NCI-H187 (cell line): Measurements from ENCODE around the gene DCP1B.

Experiments used
- DNase-seq, 2 experiments: peaks; one replicate each; lab custom pipeline; 2025; lab: John Stamatoyannopoulos, UW

Gene DCP1B

DNA sequence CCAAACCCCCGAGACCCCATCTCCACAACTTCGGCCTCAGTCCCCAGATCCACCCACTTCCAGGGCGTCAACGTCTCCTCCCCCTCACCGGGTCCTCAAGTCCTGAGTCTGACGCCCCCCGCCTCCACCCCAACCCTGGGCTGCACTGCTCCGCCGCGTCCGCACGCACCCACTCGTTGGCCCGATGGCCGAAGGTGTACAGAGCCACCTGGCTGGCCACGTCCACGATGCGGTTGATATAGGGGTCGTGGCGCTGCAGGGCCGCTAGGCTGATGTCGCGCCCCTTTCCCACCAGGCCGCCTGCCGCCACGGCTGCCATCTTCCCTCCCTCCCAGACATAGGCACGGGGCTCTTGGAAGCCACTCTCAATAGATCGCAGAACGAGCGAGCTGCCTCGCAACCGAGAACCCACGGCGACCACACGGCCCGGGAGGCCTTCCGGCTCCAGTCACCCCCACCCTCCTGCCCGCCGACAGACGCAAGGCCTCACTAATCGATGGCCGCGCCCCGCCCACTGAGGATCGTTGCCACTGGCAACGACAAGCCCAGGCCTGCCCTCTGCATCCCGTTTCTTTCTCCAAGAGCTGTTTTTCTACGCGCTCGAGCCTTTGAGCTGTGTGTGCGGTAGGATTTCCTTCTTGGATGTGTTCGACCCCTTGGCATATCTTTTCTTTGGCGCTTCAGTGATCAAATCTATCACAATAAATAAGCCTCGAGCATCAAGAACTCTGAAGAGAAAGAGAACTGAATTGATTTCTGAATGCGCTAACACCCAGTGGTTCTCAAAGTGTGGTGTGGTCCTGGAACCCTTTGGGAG lies at the start of gene DCP1B:
Gene DCP1B (minus strand): TSS at position 345 of the 817 bp plus-strand sequence. CDS start 26 bp downstream, at position 319.
- peak; percentile 87 to 93 for DNase-seq

- DNase-seq, result no peak
Measured at GRCh38 chr12:2053691-2054090, 49.4 kb upstream of the DCP1B start.

- no peak for DNase-seq
Measured at GRCh38 chr12:2052826-2053678, 48.8 kb upstream of the DCP1B start, which contains the start of gene CACNA1C. CACNA1C (plus strand) TSS chr12:2052987; CDS start chr12:2053563, 576 bp downstream.

GRCh38 chr12:2051700-2052621 lies 47.7 kb upstream of the DCP1B start:
- DNase-seq, result no peak

- DNase-seq, result no peak
Measured at GRCh38 chr12:2049604-2050540, 45.6 kb upstream of the DCP1B start.

DNA sequence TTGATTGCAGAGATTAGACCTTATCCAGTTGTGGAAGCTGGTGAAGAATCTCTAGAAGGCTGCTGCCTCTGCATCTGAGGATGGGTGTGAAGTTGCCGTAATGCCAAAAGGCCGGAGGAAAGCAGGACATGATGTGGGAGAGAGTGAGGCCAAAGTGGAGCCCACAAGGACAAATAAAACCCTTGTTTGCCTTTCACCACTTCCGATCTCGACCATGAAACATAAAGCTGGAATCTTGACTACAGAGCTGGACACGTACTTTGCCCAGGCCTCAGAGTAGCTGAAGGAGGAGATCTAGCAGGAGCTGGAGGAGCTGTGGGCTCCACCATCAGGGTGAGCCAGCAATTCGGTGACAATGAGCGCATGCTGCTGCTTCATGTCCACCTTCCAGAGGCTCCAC lies 43.5 kb upstream of the DCP1B start:
- no peak for DNase-seq

GRCh38 chr12:2046957-2047356 lies 42.7 kb upstream of the DCP1B start:
- no peak for DNase-seq

- no peak for DNase-seq
Measured at GRCh38 chr12:2044165-2044564, 39.9 kb upstream of the DCP1B start.

DNA sequence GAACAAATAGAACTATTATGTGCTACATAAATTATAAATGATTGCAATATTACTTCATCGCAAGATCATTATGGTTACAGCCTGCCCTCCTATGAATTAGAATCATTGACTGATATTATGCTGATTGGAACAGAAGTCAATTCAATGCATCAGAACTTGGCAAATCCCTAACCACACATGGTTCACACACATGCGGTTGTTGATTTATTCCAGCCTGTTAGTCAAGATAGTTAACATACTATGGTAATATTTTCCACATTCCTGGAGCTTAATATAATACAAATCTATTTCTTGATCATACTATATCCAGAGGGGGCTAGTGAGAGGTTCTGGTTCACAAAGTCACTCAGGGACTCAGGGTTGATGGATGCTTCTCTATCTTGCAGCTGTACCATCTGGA lies 38.8 kb upstream of the DCP1B start:
- DNase-seq, result no peak

DNA sequence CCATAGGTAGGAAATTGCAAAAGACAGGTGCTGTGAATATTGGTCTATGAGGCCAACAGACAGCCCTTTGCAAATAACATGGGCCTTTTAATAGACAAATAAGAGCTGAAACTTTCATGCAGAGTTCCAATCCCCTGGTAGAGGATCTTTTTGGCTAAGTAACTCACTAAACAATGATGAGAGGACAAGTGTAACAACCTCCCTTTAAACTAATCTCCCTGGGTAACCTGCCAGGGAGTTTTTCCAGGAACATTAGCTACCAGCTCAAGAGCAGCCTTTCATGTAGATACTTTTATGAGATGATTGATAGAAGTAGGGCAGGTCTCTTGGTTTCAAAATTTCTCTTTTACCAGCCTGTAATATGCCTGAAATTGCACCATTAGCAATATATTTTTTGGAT lies 34.8 kb upstream of the DCP1B start:
- no peak for DNase-seq

DNA sequence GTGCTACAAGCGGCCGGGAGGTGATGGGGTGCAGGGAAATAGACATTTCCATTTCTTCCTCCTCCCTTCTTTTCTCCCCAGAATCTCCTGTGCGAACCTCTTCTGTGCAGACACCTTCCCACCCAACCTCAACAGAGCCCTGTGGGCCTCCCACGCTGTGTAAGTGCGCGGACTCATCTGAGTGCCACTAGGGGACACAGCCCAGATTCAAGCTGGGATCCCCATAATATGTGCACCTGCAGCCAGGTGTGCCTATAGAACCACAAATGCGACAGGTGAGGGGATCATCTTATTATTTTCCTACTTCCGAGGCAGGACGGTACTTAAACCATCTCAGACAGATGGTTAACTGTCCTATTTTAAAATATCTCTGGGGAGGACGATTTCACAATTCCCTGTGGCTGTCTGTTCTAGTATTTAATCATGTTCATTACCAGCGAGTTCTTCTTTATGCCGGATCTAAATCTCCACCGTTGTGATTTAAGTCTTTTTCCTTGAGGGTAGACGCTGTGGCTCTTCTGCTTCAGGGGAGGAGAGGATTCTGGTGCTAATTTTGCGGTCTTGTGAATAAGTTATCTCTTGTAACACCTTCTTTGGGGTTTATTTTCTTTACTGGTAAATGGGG lies 31.3 kb upstream of the DCP1B start:
- DNase-seq, result no peak

DNA sequence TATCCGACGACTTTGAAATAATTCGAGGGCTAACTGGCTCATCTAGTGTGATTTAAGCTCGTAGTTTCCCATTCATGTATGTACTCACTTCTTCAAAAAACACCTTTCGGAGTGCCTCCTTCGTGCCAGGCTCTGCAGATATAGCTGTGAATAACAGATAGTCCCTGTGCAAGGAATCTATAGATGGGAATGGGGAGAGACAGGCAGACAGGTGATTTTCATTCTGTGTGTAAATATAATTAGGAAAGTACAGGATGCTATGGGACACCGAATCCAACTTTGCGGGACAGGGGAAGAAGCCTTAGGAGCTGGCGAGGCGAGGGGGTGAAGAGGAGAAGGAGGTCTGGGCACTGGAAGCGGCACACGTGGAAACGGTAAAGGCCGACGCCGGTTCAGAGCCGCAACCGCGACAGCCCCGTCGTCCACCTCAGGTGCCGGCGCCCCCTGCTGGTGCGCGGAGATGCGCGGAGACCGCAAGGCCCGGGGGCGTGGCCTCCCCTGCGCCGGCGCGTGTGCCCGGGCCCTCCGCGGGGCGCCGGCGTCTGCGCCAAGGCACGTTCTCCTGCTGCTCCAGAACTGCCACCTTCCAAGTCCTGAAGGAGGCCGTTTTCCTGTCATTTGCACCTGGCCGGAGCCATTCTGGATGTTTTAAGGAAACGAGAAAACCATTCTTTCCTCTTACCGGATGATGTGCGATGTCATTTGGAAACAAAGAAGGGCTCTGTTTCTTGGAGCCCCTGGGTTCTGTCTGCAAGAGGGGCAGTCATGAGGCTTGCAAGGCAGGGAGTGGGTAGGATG lies 30.6 kb upstream of the DCP1B start:
- peak; percentile 43 to 82 for DNase-seq

- no peak for DNase-seq
Measured at GRCh38 chr12:2032506-2032905, 28.2 kb upstream of the DCP1B start.

GRCh38 chr12:2029851-2030250 lies 25.6 kb upstream of the DCP1B start:
- DNase-seq, result no peak

DNA sequence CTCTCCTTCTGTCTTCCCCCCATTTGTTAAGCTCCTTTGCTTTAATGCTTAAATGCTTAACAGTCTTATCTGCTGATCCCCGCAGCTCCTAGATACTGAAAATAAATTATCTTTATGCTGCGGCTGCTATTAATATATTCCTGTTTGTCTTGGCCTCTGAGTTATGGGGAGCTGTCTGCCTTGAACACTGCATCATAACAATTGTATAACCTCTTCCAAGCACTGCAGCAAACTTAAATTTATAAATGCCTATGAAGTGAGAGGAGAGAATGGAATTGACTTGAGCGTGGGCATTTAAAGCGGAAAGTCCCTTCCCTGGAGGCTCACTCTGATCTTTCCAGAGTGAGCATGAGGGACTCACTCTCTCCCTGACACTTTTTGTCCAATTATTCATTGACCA lies 23.1 kb upstream of the DCP1B start:
- DNase-seq, result no peak

- DNase-seq, result no peak
Measured at GRCh38 chr12:2023365-2023764, 19.1 kb upstream of the DCP1B start.

DNA sequence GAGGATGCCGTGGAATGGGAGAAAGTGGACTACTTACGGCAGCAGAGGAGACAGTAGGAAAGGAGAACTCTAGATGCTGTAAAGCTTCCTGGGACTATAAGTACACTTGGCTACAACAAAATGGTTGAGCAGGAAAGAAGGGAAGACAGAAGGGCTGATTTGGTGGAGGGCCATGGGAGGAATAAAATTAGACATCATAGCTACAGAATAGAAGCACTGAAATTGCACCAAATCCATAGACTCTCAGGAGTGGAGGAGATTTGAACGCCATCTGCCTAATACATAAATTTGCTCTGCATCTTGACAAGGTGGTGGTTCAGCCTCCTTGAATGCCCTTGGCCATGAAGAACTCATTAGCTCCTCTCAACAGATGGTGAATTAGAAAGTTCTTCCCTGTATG lies 16.3 kb upstream of the DCP1B start:
- no peak for DNase-seq

DNA sequence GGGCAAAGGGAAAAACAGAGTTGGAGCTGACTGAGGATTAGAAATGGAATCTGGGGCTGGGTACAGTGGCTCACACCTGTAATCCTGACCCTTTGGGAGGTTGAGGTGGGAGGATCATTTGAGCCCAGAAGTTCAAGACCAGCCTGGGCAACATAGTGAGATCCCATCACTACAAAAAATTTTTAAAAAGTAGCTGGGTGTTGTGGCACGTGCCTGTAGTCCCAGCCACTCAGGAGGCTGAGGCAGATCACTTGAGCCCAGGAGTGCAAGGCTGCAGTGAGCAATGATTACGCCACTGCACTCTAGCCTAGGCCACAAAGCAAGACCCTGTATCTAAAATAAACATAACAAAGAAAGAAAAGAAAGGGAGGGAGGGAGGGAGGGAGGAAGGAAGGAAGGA lies 14.9 kb upstream of the DCP1B start:
- DNase-seq, result no peak

DNA sequence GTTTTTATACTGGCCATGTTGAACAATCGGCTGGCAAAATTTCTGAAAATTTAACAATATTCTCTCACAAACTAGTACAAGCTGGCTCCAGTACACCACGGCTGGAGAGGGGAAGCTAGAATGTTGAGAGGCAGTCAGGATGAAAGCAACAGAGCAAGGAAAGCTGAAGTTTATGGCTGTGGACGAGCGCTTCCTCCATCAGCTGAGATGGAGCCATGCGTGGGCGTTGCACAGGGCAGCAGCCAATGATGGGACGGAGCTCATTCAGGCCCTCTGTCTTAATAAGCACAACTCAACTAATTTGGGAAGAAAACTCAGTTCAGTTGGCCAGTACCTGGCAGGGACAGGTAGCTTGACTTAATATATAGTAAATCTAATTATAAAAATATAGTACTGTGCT lies 14.1 kb upstream of the DCP1B start:
- DNase-seq, result no peak
